Activated CD4-positive, alpha-beta T cell treated with anti-CD3 and anti-CD28 coated beads, Interleukin-2, amount 10 ng/mL, durations not matched to agents 24 days and 14 days (primary cell): ENCODE results near the gene TRIM8. TPM values are rescaled to one million over a fixed set of nuclear protein-coding genes. Genes with fewer than 3 reads are reported as not detected.

Source experiments
- DNase-seq: peaks from one replicate; pipeline ENCODE4 v3.0.0; 2022
- H3K27ac Mint-ChIP-seq: one replicate; pipeline ENCODE4 v1.8.0; 2022; ENCODE audit warnings: mild to moderate bottlenecking, mixed read lengths
- H3K27me3 Mint-ChIP-seq: one replicate; pipeline ENCODE4 v1.8.0; 2022; ENCODE audit warnings: mixed read lengths
- H3K36me3 Mint-ChIP-seq: one replicate; pipeline ENCODE4 v1.8.0; 2022; ENCODE audit warnings: low read depth, mild to moderate bottlenecking, mixed read lengths
- H3K4me1 Mint-ChIP-seq: one replicate; pipeline ENCODE4 v1.8.0; 2021; ENCODE audit warnings: mixed read lengths
- H3K4me3 Mint-ChIP-seq: one replicate; pipeline ENCODE4 v1.8.0; 2022; ENCODE audit warnings: mild to moderate bottlenecking, moderate library complexity, mixed read lengths
- H3K9me3 Mint-ChIP-seq: one replicate; pipeline ENCODE4 v1.8.0; 2021; ENCODE audit warnings: mixed read lengths
- intact Hi-C: fragments of 100-400 bp; cut with micrococcal nuclease; formaldehyde crosslinking; loops from one replicate; pipeline ENCODE4 v1.15.1; 2023
- total RNA-seq: library from RNA; stranded (reverse); gene quantifications from 2 replicates; pipeline ENCODE4 v1.2.3, GENCODE V29; 2022

The TRIM8 gene, protein sequence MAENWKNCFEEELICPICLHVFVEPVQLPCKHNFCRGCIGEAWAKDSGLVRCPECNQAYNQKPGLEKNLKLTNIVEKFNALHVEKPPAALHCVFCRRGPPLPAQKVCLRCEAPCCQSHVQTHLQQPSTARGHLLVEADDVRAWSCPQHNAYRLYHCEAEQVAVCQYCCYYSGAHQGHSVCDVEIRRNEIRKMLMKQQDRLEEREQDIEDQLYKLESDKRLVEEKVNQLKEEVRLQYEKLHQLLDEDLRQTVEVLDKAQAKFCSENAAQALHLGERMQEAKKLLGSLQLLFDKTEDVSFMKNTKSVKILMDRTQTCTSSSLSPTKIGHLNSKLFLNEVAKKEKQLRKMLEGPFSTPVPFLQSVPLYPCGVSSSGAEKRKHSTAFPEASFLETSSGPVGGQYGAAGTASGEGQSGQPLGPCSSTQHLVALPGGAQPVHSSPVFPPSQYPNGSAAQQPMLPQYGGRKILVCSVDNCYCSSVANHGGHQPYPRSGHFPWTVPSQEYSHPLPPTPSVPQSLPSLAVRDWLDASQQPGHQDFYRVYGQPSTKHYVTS
- total RNA-seq = 85.5 and 85.7 TPM in 2 replicates

DNA sequence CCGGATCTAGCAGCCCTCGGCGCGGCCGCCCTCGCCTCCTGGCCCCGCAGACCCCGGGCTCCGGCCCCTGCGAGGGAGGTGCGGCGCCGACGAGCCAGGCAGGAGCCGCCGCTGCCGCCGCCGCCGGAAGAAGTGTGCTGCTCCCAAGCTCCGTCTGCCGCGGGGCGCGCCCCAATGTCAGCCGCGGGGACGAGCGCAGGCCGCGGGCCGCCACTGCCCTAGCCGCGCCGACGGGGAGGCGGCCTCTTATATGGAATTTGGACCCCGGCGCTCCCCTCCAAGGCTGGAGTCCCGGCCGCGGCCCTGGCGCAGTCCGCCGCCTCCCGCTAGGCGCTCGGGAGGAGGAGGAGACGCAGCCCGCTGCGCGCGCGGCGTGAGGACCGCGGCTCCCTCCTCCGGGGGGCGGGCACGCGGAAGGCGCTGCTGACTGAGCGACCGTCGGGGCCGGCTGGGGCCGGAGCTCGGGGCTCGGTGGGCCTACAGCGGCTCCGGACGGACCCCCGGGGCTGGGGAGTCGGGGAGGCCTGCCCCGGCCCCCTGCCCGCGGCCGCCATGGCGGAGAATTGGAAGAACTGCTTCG is at the start of gene TRIM8:
TSS of gene TRIM8 (plus strand) at position 414 of the 580 bp plus-strand sequence. CDS start at position 553, 139 bp downstream.
- H3K4me1 Mint-ChIP-seq = peaks cover 36% of the 10 kb centered on the region
- H3K36me3 Mint-ChIP-seq = peaks cover 31% of the 10 kb centered on the region
- no peaks in the 10 kb centered on the region for H3K9me3 Mint-ChIP-seq
- no peaks in the 10 kb centered on the region for H3K27me3 Mint-ChIP-seq
- H3K27ac Mint-ChIP-seq = peak within 1 kb of the TSS; percentile 99
- peak within 1 kb of the TSS; percentile 96 for H3K4me3 Mint-ChIP-seq
- peak; percentile 90 for DNase-seq
- intact Hi-C loops = loop anchor here (5.0 to 10.0 kb wide), 3 partner anchors 209 to 723 kb away; partner anchors contain the start of genes CUEDC2, NOLC1 and TAF5

DNA sequence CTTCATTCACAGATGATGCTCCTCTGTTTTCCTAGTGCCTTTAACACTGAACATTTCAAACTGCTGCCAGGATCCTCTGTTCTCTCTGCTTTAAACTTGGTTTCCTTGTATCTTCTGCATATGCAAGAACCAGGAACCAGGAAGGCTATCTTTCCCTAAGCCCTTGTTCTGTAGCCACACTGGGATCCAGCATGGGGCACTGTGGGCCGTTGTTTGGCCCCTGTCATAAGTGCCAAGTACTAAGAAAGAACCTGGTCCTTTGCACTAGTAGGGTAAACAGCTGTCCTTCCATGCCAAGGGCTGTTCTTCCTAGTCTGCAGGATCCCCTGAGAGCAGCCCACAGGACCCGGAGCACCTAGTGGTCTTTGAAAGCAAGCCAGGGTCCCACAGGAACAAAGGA is 49.0 kb upstream of the TRIM8 start:
- Mint-ChIP-seq H3K9me3 (no peaks in the 10 kb centered on the region), H3K4me1 (peaks cover 2% of the 10 kb centered on the region), H3K4me3 (no peak overlapping the region), H3K27ac (no peak overlapping the region), H3K27me3 (no peaks in the 10 kb centered on the region), H3K36me3 (peaks cover 12% of the 10 kb centered on the region)
- intact Hi-C loops = no loop called here
- DNase-seq = no peak

DNA sequence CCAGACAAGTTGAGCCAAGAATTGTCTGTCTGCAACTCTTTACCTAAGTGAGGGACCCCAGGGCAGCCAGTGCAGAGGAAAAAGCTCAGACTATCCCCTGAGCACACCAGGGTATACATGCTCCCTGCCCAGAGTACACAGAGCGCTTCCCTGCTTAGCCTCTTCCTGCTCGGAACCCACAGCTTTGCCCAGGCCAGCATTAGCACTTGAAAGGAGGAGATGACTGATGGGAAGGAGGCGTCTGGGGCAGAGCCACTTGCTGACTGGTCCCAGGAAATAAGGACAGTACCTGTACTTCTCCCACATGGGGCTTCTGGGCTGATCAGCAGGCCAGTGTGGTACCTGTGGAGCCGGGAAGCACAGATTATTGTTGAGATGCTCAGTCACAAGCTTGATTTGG is 48.4 kb upstream of the TRIM8 start:
- Mint-ChIP-seq H3K27me3 (no peaks in the 10 kb centered on the region), H3K4me1 (peaks cover 2% of the 10 kb centered on the region), H3K36me3 (peaks cover 14% of the 10 kb centered on the region), H3K9me3 (no peaks in the 10 kb centered on the region), H3K4me3 (no peak overlapping the region), H3K27ac (no peak overlapping the region)
- DNase-seq = no peak
- intact Hi-C loops = no loop called here

DNA sequence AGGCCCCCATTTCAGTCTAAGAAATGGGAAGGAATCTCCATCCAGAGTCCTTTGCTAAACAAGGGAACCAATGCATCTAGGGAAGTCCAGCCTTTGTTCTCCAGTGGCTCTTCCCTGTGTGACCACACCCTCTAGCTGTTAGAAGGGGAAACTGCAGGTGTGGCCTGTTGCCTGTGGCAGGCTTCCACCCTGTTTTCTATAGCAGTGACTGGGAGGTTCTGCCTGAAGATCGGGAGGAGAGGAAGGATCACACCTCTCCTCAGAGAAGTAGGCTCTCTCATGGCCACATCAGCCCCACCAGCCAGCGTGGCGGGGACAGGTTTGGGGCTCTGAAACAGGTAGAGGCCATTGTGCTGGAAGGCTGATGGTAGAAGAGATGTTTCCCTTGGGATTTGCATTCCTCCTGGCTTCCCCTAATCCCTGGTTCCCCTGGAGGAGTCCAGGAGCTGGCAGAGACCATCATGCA is 47.7 kb upstream of the TRIM8 start:
- DNase-seq = peak; percentile 79
- no peak overlapping the region for H3K27ac Mint-ChIP-seq
- peaks cover 14% of the 10 kb centered on the region for H3K36me3 Mint-ChIP-seq
- intact Hi-C loops = no loop called here
- peaks cover 2% of the 10 kb centered on the region for H3K4me1 Mint-ChIP-seq
- no peak overlapping the region for H3K4me3 Mint-ChIP-seq
- no peaks in the 10 kb centered on the region for H3K9me3 Mint-ChIP-seq
- no peaks in the 10 kb centered on the region for H3K27me3 Mint-ChIP-seq

DNA sequence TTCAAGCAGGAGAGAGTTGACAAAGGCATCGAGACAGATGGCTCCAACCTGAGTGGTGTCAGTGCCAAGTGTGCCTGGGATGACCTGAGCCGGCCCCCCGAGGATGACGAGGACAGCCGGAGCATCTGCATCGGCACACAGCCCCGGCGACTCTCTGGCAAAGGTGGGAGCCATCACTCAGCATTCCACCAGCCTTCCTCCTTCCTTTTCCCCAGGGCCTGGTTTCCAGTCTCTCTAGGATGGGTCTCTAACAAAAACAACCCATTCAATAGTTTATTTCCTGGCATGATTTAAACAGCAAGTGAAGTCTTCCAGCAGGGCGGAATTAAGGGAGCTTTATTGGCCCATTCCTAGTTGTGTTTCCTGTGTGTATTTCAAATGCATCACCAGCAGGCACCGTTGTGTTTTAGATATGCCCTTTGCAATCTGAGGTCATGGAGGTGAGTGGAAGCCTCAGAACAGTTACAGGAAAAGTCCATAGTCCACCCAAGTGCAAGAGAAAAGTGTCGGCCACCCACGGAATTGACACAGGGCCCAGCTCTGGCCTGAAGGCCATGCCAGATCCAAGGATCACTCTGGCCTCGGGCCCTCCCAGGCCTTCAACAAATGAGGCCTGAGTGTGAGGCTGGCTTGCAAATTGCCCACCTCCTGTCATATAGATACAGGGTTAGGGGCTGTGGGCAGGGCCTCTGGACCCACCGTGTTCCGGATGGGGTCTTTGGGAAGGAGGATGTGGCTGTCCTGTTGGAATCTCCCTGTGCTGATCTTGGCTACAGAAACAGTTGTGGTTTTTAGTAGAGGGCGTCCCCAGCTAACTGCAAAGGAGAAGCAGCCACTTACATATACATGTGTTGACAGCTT is 46.9 kb upstream of the TRIM8 start:
- intact Hi-C loops = no loop called here
- DNase-seq = no peak
- no peak overlapping the region for H3K4me3 Mint-ChIP-seq
- H3K9me3 Mint-ChIP-seq = no peaks in the 10 kb centered on the region
- H3K27me3 Mint-ChIP-seq = no peaks in the 10 kb centered on the region
- peaks cover 14% of the 10 kb centered on the region for H3K36me3 Mint-ChIP-seq
- peaks cover 2% of the 10 kb centered on the region for H3K4me1 Mint-ChIP-seq
- H3K27ac Mint-ChIP-seq = no peak overlapping the region

DNA sequence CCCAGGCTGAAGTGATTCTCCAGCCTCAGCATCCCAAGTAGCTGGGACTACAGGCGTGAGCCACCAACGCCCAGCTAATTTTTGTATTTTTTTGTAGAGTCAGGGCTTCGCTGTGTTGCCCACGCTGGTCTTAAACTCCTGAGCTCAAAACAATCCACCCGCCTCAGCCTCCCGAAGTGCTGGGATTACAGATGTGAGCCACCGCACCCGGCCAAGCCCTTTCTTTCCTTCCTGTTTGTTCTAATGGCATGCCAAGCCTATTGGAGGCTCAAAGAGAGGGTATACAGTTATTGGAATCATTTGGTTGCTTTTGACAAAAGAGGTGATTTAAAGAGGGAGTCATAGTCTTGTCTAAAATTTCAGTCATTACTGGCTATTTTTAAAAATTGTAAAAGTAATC is 46.0 kb upstream of the TRIM8 start:
- intact Hi-C loops = no loop called here
- peaks cover 2% of the 10 kb centered on the region for H3K4me1 Mint-ChIP-seq
- H3K4me3 Mint-ChIP-seq = no peak overlapping the region
- DNase-seq = no peak
- peaks cover 14% of the 10 kb centered on the region for H3K36me3 Mint-ChIP-seq
- no peaks in the 10 kb centered on the region for H3K9me3 Mint-ChIP-seq
- H3K27me3 Mint-ChIP-seq = no peaks in the 10 kb centered on the region
- no peak overlapping the region for H3K27ac Mint-ChIP-seq

DNA sequence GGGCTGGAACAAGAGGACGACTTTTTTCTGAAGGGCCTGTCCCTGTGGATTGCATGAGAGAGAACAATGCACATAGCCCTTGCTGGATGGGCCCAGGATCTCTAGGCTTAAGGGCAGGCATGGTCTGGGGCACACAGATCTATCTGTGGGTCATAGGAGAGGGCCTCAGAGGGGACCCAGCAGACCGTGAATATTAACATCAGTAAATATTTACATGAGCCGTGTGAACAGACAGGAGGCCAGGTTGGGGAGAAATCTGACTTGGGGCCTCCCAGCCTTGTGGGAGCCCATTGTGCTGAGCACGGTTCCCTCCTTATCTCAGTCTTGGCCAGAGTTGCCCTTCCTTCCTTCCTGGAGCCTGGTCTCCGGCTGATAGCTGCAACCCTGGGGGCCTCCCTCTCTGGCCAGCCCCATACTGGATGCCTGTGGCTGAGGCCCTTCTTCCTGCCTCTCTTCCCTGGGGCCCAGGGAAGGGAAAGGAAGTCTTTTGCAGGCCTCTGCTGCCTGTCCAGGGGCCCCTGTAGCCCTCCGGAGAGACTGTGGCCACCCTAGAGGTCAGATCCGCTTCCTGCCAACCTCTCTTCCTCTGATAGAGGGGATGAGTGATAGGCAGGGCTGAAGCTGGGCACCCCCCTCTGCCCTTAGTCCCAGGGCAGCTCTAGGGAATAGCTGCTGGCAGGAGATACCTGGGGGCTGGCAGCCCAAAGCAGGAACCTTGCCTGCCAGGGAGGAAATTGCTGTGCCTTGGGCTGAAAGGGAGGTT is 44.5 kb upstream of the TRIM8 start:
- H3K27me3 Mint-ChIP-seq = no peaks in the 10 kb centered on the region
- no peak for DNase-seq
- H3K36me3 Mint-ChIP-seq = peaks cover 21% of the 10 kb centered on the region
- no peak overlapping the region for H3K4me3 Mint-ChIP-seq
- intact Hi-C loops = no loop called here
- H3K9me3 Mint-ChIP-seq = no peaks in the 10 kb centered on the region
- peaks cover 4% of the 10 kb centered on the region for H3K4me1 Mint-ChIP-seq
- H3K27ac Mint-ChIP-seq = no peak overlapping the region

DNA sequence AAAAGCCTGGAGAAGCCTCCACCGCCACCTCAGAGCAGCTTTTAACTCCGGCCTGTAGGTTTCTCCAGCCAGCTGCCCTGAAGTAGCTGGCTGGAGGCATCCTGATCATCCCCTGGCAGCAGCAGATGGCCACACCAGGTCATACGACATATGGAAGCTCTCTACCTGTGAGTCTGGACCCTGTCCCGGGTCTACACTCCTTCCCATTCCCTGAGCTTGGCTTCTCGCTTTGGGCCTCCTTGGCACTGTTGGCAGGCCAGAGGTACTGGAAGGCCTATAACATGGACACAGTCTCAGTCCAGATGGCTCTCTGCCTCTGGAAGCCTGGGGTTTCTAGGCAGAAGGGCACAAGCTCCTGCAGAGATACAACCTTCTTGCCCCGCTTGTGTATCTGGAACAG is 43.5 kb upstream of the TRIM8 start:
- intact Hi-C loops = no loop called here
- Mint-ChIP-seq H3K4me1 (peaks cover 4% of the 10 kb centered on the region), H3K4me3 (no peak overlapping the region), H3K9me3 (no peaks in the 10 kb centered on the region), H3K36me3 (peaks cover 21% of the 10 kb centered on the region), H3K27ac (no peak overlapping the region), H3K27me3 (no peaks in the 10 kb centered on the region)
- no peak for DNase-seq

DNA sequence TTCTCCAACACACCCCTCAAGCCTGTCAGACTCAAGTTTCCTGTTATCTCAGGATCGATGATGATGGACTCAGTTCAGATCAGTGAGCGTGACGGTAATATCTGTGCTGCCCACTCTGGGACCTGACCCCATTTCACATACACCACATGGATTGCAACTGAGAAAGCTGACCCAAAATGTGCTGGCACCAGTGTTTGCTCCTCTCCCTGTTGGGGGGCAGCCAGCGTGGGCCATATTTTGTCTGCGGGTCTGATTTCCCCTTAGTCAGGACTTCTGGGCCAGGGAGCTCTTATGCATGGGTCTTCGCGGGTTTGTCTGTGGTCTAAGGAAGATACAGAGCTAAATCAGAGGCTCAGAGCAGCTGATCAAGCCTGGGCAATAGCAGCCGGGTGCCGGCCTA is 42.6 kb upstream of the TRIM8 start:
- Mint-ChIP-seq H3K4me3 (no peak overlapping the region), H3K4me1 (peaks cover 4% of the 10 kb centered on the region), H3K9me3 (no peaks in the 10 kb centered on the region), H3K27me3 (no peaks in the 10 kb centered on the region), H3K27ac (no peak overlapping the region), H3K36me3 (peaks cover 22% of the 10 kb centered on the region)
- intact Hi-C loops = no loop called here
- DNase-seq = no peak

DNA sequence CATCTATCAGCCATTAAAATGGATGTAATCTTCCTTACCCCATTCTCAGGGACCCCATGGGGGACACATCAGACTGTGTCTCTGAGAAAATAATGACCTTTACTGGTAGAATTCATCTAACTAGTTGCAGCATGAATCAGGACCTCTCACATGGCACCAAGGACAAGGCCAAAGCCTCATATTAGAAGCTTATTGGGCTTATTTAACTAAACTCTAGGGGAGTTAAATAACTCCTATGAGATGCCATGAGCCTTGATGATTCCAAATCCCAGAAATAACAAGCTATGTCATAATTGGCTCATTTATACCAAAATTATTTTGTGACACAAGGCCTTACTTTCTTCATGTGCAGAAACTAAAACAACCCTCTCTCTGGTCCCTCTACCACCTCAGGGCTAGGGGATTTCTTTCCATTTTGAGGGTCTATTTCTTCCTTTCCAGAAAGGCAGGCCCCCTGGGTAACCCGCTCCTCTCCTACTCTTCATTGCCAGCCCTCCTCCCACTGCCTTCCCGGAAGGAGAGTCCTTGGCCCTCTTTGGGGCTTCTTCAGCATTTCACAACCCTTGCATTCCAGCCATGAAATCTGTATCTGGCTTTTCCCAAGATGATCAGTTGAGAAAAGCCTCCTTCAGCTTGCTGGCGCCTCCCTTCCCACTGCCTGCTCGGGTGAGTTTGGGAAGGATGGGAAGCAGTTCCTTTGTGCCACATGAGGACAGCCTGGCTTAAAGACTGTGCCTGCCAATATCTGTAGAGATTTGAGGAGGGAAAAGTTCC is 41.8 kb upstream of the TRIM8 start:
- H3K36me3 Mint-ChIP-seq = peaks cover 23% of the 10 kb centered on the region
- DNase-seq = no peak
- H3K4me3 Mint-ChIP-seq = no peak overlapping the region
- no peak overlapping the region for H3K27ac Mint-ChIP-seq
- H3K4me1 Mint-ChIP-seq = peaks cover 4% of the 10 kb centered on the region
- H3K9me3 Mint-ChIP-seq = no peaks in the 10 kb centered on the region
- no peaks in the 10 kb centered on the region for H3K27me3 Mint-ChIP-seq
- intact Hi-C loops = no loop called here

DNA sequence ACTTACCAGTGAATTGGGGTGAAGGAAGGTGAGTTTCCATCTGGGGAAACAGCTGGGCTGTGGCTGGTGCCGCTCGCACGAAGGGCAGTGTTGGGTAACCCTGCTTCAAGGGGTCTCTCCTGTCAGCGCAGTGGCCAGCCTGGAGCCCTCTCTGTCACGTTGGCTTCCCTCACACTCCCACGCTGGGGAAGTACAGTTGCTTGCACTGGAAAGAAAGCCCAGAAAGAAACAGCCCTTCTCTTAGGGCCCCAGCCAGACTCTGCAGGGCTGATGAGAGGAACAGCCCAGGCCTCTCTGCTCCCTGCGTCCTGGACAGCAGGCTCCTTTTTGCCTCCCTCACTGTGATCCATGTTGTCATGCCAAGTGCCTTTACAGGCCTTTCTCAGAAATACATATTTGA is 40.3 kb upstream of the TRIM8 start:
- Mint-ChIP-seq H3K4me1 (peaks cover 4% of the 10 kb centered on the region), H3K27ac (peak overlapping the region; percentile 53), H3K27me3 (no peaks in the 10 kb centered on the region), H3K4me3 (no peak overlapping the region), H3K9me3 (no peaks in the 10 kb centered on the region), H3K36me3 (peaks cover 17% of the 10 kb centered on the region)
- no peak for DNase-seq
- intact Hi-C loops = no loop called here

DNA sequence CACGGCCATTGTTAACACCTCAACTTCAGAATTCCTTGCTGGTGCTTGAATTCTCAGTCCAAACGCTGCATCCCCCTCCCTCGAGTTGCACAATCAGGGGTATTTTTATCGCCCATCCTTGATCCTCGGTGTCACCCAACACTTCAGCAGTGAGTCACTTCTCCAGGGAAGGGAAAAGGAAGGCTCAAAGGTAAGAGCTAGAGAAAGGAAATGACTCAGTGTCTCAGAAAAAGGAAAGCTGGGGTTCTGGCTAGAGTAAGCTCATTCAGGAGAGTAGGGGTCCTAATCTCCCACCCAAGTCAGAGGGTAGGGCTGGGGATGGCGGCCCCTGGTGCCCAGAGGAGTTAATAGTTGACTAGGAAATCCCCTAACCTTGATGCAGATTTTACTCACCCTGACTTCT is 39.8 kb upstream of the TRIM8 start:
- Mint-ChIP-seq H3K36me3 (peaks cover 16% of the 10 kb centered on the region), H3K4me1 (peaks cover 4% of the 10 kb centered on the region), H3K27me3 (no peaks in the 10 kb centered on the region), H3K9me3 (no peaks in the 10 kb centered on the region), H3K27ac (no peak overlapping the region), H3K4me3 (no peak overlapping the region)
- intact Hi-C loops = no loop called here
- DNase-seq = no peak
